Kasumi-1 (cell line): Measurements from ENCODE around the gene C20orf96.

ENCODE experiments used
- DNase-seq, 2 experiments: peaks; one replicate each; lab custom pipeline; 2025; lab: John Stamatoyannopoulos, UW

The C20orf96 gene

GRCh38 chr20:312067-312466, 21.5 kb upstream of the C20orf96 start:
- DNase-seq: no peak

DNA sequence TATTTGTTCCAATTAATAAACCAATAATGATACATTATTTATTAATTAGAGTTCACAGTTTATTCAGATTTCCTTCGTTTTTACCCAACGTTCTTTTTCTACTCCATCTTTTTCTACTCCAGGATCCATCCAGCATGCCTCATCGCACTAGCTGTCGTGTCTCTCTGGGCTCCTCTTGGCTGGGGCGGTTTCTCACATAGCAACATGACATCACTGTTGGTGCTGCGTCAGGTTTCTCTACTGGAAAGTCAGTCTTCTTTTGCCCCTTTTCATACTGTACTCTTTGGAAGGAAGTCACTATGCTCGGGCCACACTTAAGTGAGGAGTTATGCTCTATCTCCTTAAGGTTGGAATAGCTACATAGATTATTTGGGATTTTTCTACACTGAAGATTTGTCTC, 21.1 kb upstream of the C20orf96 start:
- no peak for DNase-seq

GRCh38 chr20:310645-311044, 20.1 kb upstream of the C20orf96 start:
- no peak for DNase-seq

DNA sequence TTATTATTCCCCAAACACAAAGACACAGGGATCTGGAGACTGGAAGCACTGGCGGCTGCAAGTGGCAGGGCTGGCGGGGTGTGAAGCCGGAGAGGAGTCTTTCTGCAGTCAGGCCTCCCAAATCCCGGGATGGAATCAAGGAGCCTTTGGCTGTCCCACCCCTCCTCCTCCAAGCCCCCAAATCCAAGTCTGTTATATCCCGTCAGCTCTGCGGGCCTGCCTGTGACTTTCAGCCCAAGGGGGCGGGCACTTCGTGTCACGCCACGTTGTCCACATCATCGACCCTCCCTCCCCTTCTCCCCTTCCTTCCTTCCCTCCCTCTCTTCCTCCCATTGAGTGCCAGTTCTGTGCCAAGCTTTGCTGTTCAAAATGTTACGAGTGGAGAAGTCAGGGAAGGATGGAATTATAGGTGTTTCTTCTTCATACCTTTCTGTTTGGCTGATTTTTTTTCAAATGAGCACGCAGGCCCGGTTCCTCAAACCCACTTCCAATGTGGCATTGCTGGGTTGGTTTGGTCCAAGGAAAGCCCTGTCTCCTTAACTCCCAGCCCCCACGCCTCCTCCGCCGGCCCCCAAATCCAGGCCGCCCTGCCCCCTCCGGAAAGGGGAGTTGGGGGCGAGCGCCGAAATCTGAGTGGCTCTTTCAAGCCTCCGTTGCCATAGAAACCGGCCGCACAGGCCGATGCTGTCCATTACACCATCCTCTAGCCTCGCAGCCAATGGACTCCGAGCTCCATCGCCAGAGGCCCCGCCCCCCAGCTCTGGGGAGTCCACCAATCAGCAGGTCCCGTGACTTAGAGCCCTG, 19.5 kb upstream of the C20orf96 start:
- no peak for DNase-seq

GRCh38 chr20:309306-309840, 18.8 kb upstream of the C20orf96 start:
- DNase-seq: peak in 1 of 2 experiments; percentile 11

DNA sequence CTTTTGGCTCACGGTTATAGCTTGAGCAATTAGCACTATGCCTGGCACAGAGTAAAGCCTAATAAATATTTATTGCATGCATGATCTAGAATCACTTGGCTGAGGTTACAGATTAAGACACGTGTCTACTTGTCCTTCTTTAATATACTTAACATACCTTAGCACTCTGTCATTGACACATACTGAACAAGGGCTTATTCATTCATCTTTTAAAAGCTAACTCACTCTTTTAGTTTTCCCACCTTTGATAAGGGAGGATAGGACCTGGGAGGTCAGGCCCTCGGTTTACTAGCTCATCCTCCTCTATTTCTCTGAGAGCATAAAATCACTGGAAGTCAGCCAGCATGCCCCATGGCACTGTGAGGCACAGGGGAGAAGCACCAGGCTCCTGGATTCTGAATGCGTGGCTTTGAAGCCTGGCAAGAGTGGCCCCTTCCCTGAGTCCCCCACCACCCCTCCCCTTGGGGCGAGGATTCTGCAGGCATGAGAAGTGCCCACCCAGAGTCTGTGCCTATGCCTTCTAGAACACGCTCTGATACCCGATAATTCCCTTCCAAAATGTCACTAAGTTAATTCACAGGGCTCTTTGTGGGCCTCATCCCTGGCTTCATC, 18.0 kb upstream of the C20orf96 start:
- DNase-seq: no peak

- DNase-seq: no peak
Measured at GRCh38 chr20:305745-306144, 15.2 kb upstream of the C20orf96 start.

DNA sequence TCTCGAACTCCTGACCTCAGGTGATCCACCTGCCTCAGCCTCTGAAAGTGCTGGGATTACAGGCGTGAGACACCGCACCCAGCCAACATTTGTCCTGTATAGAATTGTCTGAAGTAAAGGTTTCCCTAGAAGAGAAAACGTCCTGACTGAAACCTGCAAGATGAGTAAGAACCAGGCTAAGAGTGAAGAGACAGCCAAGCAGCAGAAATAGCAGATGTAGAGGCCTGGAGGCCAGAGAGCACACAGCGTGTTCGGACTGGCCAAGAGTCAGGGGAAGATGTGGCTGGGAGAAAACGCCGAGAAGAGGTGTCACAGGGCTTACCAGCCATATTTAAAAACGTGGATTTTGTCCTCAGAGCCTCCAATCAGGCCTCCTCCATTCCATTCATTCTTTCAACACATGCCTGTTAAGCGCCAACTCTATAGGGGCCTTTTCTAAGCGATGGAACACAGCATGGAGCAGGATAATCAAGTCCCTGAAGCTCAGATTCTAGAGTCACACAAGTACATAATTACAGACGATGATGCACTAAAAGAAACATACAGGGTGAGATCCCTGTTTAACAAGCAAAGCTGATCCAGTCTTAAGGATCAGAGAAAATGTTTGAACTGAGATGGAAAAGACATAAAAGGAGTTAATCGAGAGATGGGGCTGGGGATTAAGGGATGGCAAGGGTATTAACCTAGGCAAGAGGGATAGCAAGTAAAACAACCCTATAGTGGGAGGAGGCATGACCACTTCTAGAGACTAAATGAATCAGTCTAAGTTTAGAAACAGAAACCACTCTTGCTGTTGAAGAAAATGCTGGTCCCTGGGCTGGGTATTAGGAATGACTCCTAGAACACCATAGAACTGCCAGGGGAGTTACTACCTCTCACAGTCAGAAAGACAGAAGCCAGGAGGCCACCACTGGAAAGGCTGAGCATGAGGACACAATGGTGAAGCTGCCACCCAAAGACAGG, 11.6 kb upstream of the C20orf96 start:
- no peak for DNase-seq

- peak in 1 of 2 experiments; percentile 9 for DNase-seq
Measured at GRCh38 chr20:300345-300990, 9.9 kb upstream of the C20orf96 start.

GRCh38 chr20:298776-299391, 8.3 kb upstream of the C20orf96 start:
- peak in 1 of 2 experiments; percentile 39 for DNase-seq

DNA sequence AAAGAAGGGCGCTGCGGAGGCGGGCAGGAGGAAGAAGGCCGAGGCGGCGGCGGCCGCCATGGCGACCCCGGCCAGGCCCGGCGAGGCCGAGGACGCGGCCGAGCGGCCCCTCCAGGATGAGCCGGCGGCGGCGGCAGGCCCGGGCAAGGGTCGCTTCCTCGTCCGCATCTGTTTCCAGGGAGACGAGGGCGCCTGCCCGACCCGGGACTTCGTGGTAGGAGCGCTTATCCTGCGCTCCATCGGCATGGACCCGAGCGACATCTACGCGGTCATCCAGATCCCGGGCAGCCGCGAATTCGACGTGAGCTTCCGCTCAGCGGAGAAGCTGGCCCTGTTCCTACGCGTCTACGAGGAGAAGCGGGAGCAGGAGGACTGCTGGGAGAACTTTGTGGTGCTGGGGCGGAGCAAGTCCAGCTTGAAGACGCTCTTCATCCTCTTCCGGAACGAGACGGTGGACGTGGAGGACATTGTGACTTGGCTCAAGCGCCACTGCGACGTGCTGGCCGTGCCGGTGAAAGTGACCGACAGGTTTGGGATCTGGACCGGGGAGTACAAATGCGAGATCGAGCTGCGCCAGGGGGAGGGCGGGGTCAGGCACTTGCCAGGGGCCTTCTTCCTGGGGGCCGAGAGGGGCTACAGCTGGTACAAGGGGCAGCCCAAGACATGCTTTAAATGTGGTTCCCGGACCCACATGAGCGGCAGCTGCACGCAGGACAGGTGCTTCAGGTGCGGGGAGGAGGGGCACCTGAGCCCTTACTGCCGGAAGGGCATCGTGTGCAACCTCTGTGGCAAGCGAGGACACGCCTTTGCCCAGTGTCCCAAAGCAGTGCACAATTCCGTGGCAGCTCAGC, 7.6 kb upstream of the C20orf96 start:
- peak; percentile 42 to 51 for DNase-seq

DNA sequence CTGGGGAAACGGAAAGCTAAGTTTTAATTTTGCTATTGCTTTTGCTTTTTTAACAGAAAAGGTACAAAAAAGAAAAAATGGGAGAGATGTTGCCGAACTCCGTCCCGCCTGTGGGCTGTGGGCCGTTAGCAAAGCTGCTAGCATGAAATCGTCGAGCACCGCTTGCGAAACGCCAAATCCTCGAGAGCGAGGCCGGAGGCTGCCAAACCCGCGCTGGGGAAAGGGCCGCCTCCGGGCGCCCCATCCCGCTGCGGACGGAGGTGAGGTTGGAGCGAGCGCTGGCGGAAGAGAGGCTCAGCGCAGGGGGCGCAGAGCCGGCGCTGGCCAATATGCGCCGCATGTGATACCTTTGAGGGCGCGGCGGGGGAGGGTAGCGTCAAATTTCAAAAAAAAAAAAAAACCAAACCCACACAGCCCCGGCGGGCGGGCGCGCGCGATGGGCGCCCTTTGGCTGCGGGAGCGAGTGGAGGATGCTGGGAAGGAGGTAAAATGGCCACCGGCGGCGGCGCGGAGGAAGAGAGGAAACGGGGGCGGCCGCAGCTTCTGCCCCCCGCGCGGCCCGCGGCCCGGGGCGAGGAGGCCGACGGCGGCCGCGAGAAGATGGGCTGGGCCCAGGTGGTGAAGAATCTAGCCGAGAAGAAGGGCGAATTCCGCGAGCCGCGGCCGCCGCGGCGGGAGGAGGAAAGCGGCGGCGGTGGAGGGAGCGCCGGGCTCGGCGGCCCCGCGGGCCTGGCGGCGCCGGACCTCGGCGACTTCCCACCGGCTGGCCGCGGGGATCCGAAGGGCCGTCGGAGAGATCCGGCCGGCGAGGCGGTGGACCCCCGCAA, 6.8 kb upstream of the C20orf96 start, which contains the start of gene ZCCHC3:
Gene ZCCHC3, plus strand, starts transcription at position 473 of the 827 bp plus-strand sequence. Its CDS starts 17 bp downstream, at position 490.
- DNase-seq: peak; percentile 89

GRCh38 chr20:295804-296203, 5.3 kb upstream of the C20orf96 start:
- DNase-seq: no peak

- no peak for DNase-seq
Measured at GRCh38 chr20:294602-295001, 4.1 kb upstream of the C20orf96 start.

DNA sequence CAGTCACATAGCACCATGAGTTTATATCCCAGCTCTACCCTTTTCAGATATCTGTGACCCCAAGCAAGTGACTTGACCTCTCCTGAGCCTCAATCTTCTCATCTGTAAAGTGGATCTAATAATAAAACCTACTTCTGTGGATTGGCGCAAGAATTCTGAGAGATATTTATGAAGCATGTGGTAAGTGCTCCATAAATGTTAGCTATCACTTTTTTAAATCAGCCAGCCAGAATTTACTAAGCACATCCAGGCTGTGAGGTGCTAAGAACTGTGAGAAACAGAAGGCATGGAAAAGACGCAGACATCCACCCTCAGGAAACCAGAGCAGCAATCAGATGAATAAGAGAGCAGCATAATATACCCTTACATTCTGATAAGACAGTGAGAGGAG, 862 bp downstream of the C20orf96 start:
- peak; percentile 33 to 39 for DNase-seq

DNA sequence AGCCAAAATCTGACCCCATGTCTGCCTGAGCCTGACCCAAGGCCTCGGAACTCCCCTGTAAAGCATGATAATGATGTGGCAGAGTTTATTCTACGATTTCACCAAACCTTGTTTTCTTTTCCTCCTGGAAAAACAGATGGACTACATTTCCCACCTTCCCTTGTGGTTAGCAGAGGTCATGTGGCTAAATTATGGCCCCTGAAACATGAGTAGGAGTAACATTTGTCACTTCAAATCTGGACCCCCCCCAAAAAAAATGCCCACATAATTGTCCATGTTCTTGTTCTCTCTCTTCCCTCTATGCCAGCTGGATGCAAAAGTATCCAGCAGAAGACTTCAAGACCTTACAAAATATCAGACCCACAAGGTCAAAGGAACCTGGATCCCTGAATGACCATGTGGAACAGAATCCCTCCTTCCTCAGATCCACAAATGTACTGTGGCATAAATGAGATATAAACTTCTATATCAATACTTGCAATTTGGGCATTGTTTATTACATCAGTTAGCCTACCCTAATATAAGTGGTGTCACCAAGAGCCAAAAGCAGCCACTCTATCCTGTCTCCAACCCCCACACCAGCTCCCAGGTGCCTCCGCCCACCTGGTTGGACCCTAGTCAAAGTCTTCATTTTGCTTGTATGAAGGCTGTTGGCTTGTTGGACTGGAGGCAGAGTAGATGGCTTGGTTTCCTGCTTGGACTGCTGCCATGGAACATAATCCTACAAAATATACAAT, 1.4 kb downstream of the C20orf96 start:
- no peak for DNase-seq

- no peak for DNase-seq
Measured at GRCh38 chr20:286508-286907, 4.0 kb downstream of the C20orf96 start.

DNA sequence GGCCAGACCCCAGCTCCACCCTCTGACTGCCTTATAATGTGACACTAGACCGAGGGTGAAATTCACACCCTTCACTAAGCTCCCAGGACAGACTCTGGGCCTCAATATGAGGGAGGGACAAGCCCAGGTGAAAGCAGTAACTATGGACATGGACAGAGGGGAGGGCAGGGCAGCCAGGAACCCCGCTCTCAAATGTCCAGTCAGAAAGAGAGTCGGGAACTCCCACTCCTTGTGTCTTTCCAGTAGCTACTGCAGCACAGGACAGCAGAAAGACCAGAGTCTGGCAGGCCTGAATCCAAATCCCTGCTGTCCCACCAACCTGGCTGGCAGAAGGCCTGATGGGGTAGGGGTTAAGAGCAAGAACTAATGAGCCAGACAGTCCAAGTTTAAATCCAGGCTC, 6.4 kb downstream of the C20orf96 start:
- DNase-seq: no peak
